Stimulated activated effector memory CD8-positive, alpha-beta T cell treated with anti-CD3 and anti-CD28 coated beads, Interleukin-12 subunit alpha, Interleukin-12 subunit beta, amount 100 ng/mL, for 72 hours (primary cell): ENCODE results near the gene ANO9.
A peak's percentile ranks its signal among the peaks of the same experiment; 100 is the strongest.
"Not testable (repeated sequence)": the region's sequence is repeated elsewhere in the genome, so short reads cannot be mapped to it uniquely, and the experiment has no call there.

Experiments
- ATAC-seq: fragments of 150-1000 bp; cut with Tn5 transposase; 2 replicates; pipeline ENCODE4 v1.10.0; 2021
- DNase-seq, 2 donors: peaks; one replicate each; pipeline ENCODE4 v3.0.0; 2021 to 2022; ENCODE audit warnings: low spot score in 2 of 2
- H3K27ac Mint-ChIP-seq: one replicate; pipeline ENCODE4 v1.8.0; 2022; ENCODE audit warnings: mild to moderate bottlenecking, mixed read lengths
- H3K36me3 Mint-ChIP-seq: one replicate; pipeline ENCODE4 v1.8.0; 2022; ENCODE audit warnings: mild to moderate bottlenecking, mixed read lengths
- H3K4me1 Mint-ChIP-seq: one replicate; pipeline ENCODE4 v1.8.0; 2022; ENCODE audit warnings: mixed read lengths
- H3K4me3 Mint-ChIP-seq: one replicate; pipeline ENCODE4 v1.8.0; 2022; ENCODE audit warnings: mild to moderate bottlenecking, mixed read lengths
- H3K9me3 Mint-ChIP-seq: one replicate; pipeline ENCODE4 v1.8.0; 2022; ENCODE audit warnings: mixed read lengths

The ANO9 gene

DNA sequence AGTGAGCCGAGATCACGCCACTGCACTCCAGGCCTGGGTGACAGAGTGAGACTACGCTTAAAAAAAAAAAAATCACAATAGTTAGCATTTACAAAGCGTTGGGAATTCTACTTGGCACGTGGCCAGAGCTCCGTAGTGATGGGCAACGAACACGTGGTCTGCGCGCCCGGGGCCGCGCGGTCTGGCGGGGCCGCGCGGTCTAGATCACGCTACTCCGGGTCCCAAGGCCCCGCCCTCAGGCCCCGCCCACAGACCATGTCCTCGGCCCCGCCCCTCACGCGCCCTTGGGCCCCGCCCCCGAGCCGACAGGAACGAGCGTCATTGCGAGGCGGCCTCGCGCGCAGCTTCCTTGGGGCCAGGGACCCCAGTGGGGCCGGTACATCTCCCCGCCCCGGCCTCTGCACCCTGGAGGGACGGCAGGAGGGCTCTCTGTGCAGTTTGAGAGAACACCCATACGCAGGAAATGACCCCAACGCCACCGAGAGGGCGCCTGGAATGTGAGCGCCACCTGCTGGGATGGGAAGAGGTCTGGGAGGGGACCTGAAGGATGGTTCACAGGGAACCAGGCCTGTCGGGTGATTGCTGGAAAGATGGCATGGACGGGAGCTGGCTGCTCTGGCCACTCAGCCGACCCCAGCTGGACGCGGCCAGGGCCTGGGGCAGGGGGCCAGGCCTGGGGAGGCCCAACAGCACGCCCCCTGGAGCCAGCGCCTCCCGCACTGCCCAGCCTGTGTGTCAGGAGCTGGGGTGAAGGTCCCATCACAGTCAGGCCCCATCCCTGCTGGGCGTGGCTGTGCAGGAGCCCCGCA is 6.3 kb upstream of the ANO9 start:
- peak overlapping the region; percentile 89 for H3K27ac Mint-ChIP-seq
- H3K9me3 Mint-ChIP-seq: no peaks in the 10 kb centered on the region
- H3K36me3 Mint-ChIP-seq: peaks cover 25% of the 10 kb centered on the region
- peak; percentile 95 to 97 for DNase-seq
- H3K4me1 Mint-ChIP-seq: peaks cover 25% of the 10 kb centered on the region
- H3K4me3 Mint-ChIP-seq: peak overlapping the region; percentile 87
- ATAC-seq: peak; percentile 81

DNA sequence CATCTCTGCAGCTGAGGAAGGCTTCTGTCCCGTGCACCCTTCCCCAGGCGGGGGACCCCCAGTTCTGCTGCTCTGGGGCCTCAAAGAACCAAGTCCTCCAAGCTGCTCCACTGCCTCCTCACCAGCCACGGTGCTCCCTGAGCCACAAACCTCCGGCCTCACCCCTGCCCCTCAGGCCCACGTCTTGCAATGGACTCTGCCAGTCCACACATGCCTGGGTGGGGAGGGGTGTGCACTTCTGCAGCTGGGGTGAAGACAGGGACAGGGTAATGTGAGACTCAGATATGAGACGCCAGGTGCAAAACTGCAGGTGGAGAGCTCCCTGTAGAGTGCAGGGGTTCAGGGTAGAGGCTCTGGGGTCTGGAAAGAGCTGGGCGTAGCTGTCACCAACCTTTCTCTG is 5.1 kb upstream of the ANO9 start:
- Mint-ChIP-seq H3K27ac (no peak overlapping the region), H3K4me1 (peaks cover 24% of the 10 kb centered on the region), H3K9me3 (no peaks in the 10 kb centered on the region), H3K36me3 (peaks cover 13% of the 10 kb centered on the region), H3K4me3 (no peak overlapping the region)
- ATAC-seq: no peak
- DNase-seq: no peak

GRCh38 chr11:445765-446588 is 4.2 kb upstream of the ANO9 start:
- DNase-seq: no peak
- H3K27ac Mint-ChIP-seq: no peak overlapping the region
- H3K9me3 Mint-ChIP-seq: no peaks in the 10 kb centered on the region
- H3K4me1 Mint-ChIP-seq: peaks cover 18% of the 10 kb centered on the region
- ATAC-seq: no peak
- peaks cover 4% of the 10 kb centered on the region for H3K36me3 Mint-ChIP-seq
- no peak overlapping the region for H3K4me3 Mint-ChIP-seq

DNA sequence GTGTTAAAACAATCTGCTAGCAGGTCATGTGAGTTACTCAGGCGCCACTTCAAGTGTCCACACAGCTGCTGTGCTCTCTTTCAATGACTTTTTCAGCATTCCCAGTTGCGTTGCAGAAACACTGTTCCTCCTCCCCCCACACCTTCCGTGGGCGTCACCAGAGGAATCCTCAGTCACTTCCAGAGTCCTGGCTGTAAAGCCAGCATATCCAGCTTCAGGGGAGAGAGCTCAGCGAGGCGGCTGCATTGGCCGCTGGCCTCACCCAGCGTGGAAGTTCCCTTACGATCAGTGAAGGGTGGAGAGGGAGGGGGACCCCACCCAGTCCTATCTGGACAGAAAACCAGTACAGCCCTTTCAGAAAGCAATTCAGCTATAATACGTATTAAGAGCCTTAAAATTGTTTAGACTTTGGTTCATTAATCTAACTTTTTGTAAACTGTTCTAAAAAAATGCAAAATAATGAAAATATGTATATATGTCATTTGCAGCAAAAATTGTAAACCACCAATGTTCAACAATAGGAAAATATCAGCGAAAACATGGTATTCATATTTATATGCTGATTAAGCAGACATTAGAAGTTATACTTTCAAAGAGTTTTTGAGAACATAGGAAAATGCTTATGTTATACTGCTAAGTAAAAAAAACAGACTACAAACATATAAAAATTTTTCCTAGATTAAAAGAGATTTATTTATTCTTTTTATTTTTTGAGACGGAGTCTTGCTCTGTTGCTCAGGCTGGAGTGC is 2.8 kb upstream of the ANO9 start:
- DNase-seq: no peak
- no peaks in the 10 kb centered on the region for H3K9me3 Mint-ChIP-seq
- H3K4me3 Mint-ChIP-seq: no peak overlapping the region
- no peak for ATAC-seq
- H3K4me1 Mint-ChIP-seq: peaks cover 26% of the 10 kb centered on the region
- no peak overlapping the region for H3K27ac Mint-ChIP-seq
- H3K36me3 Mint-ChIP-seq: no peaks in the 10 kb centered on the region

DNA sequence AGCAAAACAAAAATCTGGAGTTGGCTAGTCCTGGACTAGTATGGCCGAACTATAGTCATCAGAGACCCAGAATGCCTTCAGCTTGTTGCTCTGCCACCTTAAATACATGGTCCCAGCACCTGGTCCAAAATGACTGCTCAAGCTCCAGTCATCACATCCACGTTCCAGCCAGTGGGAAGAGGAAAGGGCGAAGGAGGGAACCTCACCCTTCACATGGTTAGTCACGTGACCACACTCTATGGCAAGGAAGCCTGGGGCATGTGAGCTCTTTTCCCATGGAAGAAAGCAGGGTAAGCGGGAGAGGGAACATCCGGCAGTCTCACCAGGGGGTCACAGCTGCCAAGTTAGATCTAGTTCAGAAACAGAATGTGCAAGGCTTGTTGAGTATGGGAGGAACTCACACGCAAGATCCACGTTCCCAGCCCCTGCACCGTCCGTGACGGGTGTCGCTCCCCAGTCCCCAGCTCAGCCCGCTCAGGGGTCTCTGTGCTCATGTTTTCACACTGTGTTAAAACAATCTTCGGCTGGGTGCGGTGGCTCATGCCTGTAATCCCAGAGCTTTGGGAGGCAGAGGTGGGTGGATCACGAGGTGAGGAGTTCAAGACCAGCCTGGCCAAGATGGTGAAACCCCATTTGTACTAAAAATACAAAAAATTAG is 1.9 kb upstream of the ANO9 start:
- H3K36me3 Mint-ChIP-seq: no peaks in the 10 kb centered on the region
- no peaks in the 10 kb centered on the region for H3K9me3 Mint-ChIP-seq
- ATAC-seq (no peak), DNase-seq (no peak)
- H3K27ac Mint-ChIP-seq: no peak overlapping the region
- H3K4me3 Mint-ChIP-seq: no peak overlapping the region
- peaks cover 32% of the 10 kb centered on the region for H3K4me1 Mint-ChIP-seq

- Mint-ChIP-seq H3K27ac (no peak overlapping the region), H3K36me3 (no peaks in the 10 kb centered on the region), H3K4me1 (peaks cover 27% of the 10 kb centered on the region), H3K9me3 (no peaks in the 10 kb centered on the region), H3K4me3 (peak overlapping the region; percentile 62)
- DNase-seq (no peak), ATAC-seq (no peak)
Observed at GRCh38 chr11:442611-443081, 835 bp upstream of the ANO9 start.

GRCh38 chr11:441043-441417 is 781 bp downstream of the ANO9 start:
- DNase-seq (no peak), ATAC-seq (no peak)
- Mint-ChIP-seq H3K9me3 (no peaks in the 10 kb centered on the region), H3K4me1 (peaks cover 37% of the 10 kb centered on the region), H3K27ac (no peak overlapping the region), H3K36me3 (no peaks in the 10 kb centered on the region), H3K4me3 (peak overlapping the region; percentile 62)

DNA sequence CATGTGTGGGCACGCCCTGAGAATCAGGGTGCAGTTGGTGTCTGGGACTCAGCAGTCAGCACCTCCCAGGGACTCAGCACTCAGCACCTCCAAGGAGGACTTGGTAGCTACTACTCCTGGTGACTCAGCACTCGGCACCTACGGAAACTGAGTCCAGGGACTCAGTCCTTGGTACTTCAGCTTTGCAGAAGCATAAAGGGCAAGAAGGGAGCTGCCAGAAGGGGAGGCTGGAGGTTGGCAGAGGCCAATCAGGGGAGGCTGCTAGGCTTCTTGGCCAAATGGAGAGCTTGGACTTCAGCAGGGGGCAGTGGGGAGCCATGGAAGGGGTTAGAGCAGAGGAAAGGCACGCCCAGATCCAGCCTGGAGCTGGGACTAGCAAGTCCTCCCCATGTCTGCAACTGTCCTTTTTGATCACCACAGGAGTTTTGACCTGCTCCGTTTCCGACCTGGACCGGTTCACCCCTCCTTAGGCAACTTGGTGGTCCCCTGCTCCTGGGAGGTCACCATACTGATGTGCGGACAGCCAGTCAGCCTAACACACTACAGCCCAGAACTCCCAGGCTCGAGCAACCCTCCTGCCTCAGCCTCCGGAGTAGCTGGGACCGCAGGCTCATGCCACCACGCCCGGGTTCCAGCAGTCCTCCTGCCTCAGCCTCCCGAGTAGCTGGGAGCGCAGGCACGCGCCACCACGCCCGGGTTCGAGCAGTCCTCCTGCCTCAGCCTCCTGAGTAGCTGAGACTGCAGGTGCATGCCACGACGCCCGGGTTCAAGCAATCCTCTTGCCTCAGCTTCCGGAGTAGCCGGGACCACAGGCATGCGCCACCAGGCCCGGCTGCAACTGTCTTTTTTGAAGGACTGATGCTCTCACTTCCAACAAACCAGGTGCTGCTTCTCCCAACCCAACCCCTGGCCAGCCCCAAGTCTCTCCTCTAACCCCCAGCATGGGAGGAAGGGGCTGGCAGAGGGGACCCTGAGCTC is 1.5 kb downstream of the ANO9 start:
- H3K27ac Mint-ChIP-seq: peak overlapping the region; percentile 12
- H3K4me1 Mint-ChIP-seq: peaks cover 37% of the 10 kb centered on the region
- peak overlapping the region; percentile 62 for H3K4me3 Mint-ChIP-seq
- no peaks in the 10 kb centered on the region for H3K36me3 Mint-ChIP-seq
- no peaks in the 10 kb centered on the region for H3K9me3 Mint-ChIP-seq
- ATAC-seq (no peak), DNase-seq (no peak)

- H3K4me1 Mint-ChIP-seq: peaks cover 37% of the 10 kb centered on the region
- H3K9me3 Mint-ChIP-seq: no peaks in the 10 kb centered on the region
- peak overlapping the region; percentile 62 for H3K4me3 Mint-ChIP-seq
- DNase-seq (no peak), ATAC-seq (no peak)
- H3K27ac Mint-ChIP-seq: peak overlapping the region; percentile 12
- no peaks in the 10 kb centered on the region for H3K36me3 Mint-ChIP-seq
Observed at GRCh38 chr11:439315-440064, 2.3 kb downstream of the ANO9 start.

GRCh38 chr11:438101-438844 is 3.5 kb downstream of the ANO9 start:
- Mint-ChIP-seq H3K36me3 (no peaks in the 10 kb centered on the region), H3K4me1 (peaks cover 37% of the 10 kb centered on the region), H3K4me3 (no peak overlapping the region), H3K9me3 (no peaks in the 10 kb centered on the region), H3K27ac (no peak overlapping the region)
- DNase-seq (no peak), ATAC-seq (no peak)

GRCh38 chr11:437228-437870 is 4.5 kb downstream of the ANO9 start:
- no peak for ATAC-seq
- Mint-ChIP-seq H3K27ac (no peak overlapping the region), H3K36me3 (no peaks in the 10 kb centered on the region), H3K4me1 (peaks cover 37% of the 10 kb centered on the region), H3K9me3 (no peaks in the 10 kb centered on the region), H3K4me3 (no peak overlapping the region)
- no peak for DNase-seq

DNA sequence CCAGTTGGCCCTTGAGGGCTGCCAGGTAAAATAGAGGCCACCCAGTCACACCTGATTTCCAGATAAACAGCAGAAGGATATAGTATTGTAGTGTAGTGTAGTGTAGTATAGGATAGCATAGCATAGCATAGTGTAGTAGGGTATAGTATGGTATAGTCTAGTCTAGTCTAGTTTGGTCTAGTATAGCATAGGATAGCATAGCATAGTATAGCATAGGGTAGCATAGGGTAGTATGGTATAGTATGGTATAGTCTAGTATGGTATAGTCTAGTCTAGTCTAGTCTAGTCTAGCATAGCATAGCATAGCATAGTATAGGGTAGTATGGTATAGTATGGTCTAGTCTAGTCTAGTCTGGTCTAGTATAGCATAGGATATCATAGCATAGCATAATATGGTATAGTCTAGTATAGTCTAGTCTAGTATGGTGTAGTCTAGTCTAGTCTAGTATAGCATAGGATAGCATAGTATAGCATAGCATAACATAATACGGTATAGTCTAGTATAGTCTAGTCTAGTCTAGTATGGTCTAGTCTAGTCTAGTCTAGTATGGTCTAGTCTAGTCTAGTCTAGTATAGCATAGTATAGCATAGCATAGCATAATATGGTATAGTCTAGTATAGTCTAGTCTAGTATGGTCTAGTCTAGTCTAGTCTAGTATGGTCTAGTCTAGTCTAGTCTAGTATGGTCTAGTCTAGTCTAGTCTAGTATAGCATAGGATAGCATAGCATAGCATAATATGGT is 6.6 kb downstream of the ANO9 start:
- H3K4me3 Mint-ChIP-seq, H3K9me3 Mint-ChIP-seq, ATAC-seq, H3K36me3 Mint-ChIP-seq, H3K27ac Mint-ChIP-seq, DNase-seq: not testable (repeated sequence)
- peaks cover 29% of the 10 kb centered on the region for H3K4me1 Mint-ChIP-seq
